ENCODE measurements around the gene SEL1L3. TPM values are rescaled to one million over a fixed set of nuclear protein-coding genes. Genes with fewer than 3 reads are reported as not detected.

SEL1L3 gene
- total RNA-seq, 1 donor from 2014 or later: 62.7 TPM

- H3K27ac Mint-ChIP-seq: no peak overlapping the region
- H3K9me3 Mint-ChIP-seq (ENCODE audit: low read depth): peaks cover 10% of the 10 kb centered on the region
- DNase-seq (ENCODE audit: low spot score, unreplicated experiment): no peak
- H3K27me3 Mint-ChIP-seq: peaks cover 4% of the 10 kb centered on the region
- H3K4me3 Mint-ChIP-seq (ENCODE audit: low read depth): no peak overlapping the region
- no peaks in the 10 kb centered on the region for H3K36me3 Mint-ChIP-seq (ENCODE audit: insufficient read depth)
- no peaks in the 10 kb centered on the region for H3K4me1 Mint-ChIP-seq (ENCODE audit: low read depth)
- no peak for TF ChIP-seq CTCF (IDR thresholded peaks at IDR 0.05; ENCODE audit: unreplicated experiment)
Measured at GRCh38 chr4:25904748-25905082, 41.9 kb upstream of the SEL1L3 start.

GRCh38 chr4:25903900-25904747 is 41.3 kb upstream of the SEL1L3 start:
- no peaks in the 10 kb centered on the region for H3K4me1 Mint-ChIP-seq (ENCODE audit: low read depth)
- H3K9me3 Mint-ChIP-seq (ENCODE audit: low read depth): peaks cover 7% of the 10 kb centered on the region
- peaks cover 1% of the 10 kb centered on the region for H3K27me3 Mint-ChIP-seq
- H3K27ac Mint-ChIP-seq: no peak overlapping the region
- TF ChIP-seq CTCF (IDR thresholded peaks at IDR 0.05; ENCODE audit: unreplicated experiment): no peak
- H3K36me3 Mint-ChIP-seq (ENCODE audit: insufficient read depth): no peaks in the 10 kb centered on the region
- H3K4me3 Mint-ChIP-seq (ENCODE audit: low read depth): no peak overlapping the region
- DNase-seq (ENCODE audit: low spot score, unreplicated experiment): no peak

GRCh38 chr4:25901030-25901430 is 38.2 kb upstream of the SEL1L3 start:
- Mint-ChIP-seq H3K27me3 (no peaks in the 10 kb centered on the region), H3K4me3 (ENCODE audit: low read depth) (no peak overlapping the region), H3K9me3 (ENCODE audit: low read depth) (no peaks in the 10 kb centered on the region), H3K27ac (no peak overlapping the region), H3K36me3 (ENCODE audit: insufficient read depth) (no peaks in the 10 kb centered on the region), H3K4me1 (ENCODE audit: low read depth) (peaks cover 6% of the 10 kb centered on the region)
- no peak for TF ChIP-seq CTCF (IDR thresholded peaks at IDR 0.05; ENCODE audit: unreplicated experiment)
- DNase-seq (ENCODE audit: low spot score, unreplicated experiment): no peak

- no peak for DNase-seq (ENCODE audit: low spot score, unreplicated experiment)
- no peaks in the 10 kb centered on the region for H3K27me3 Mint-ChIP-seq
- H3K27ac Mint-ChIP-seq: no peak overlapping the region
- H3K36me3 Mint-ChIP-seq (ENCODE audit: insufficient read depth): no peaks in the 10 kb centered on the region
- H3K9me3 Mint-ChIP-seq (ENCODE audit: low read depth): no peaks in the 10 kb centered on the region
- H3K4me3 Mint-ChIP-seq (ENCODE audit: low read depth): no peak overlapping the region
- no peak for TF ChIP-seq CTCF (IDR thresholded peaks at IDR 0.05; ENCODE audit: unreplicated experiment)
- peaks cover 6% of the 10 kb centered on the region for H3K4me1 Mint-ChIP-seq (ENCODE audit: low read depth)
Measured at GRCh38 chr4:25900310-25900709, 37.5 kb upstream of the SEL1L3 start.

- H3K4me3 Mint-ChIP-seq (ENCODE audit: low read depth): no peak overlapping the region
- H3K9me3 Mint-ChIP-seq (ENCODE audit: low read depth): no peaks in the 10 kb centered on the region
- peaks cover 6% of the 10 kb centered on the region for H3K4me1 Mint-ChIP-seq (ENCODE audit: low read depth)
- H3K36me3 Mint-ChIP-seq (ENCODE audit: insufficient read depth): no peaks in the 10 kb centered on the region
- TF ChIP-seq CTCF (IDR thresholded peaks at IDR 0.05; ENCODE audit: unreplicated experiment): no peak
- no peak for DNase-seq (ENCODE audit: low spot score, unreplicated experiment)
- H3K27me3 Mint-ChIP-seq: no peaks in the 10 kb centered on the region
- no peak overlapping the region for H3K27ac Mint-ChIP-seq
Measured at GRCh38 chr4:25896776-25897539, 34.2 kb upstream of the SEL1L3 start.
